HuH-7.5 (cell line): ENCODE measurements around the gene TTC34.
"Not testable (repeated sequence)": the region's sequence is repeated elsewhere in the genome, so short reads cannot be mapped to it uniquely, and the experiment has no call there.

Experiments used
- DNase-seq: peaks from one replicate; pipeline ENCODE4 v3.0.0; 2011; ENCODE audit warnings: low spot score

The TTC34 gene

GRCh38 chr1:2796890-2797740, 4.4 kb downstream of the TTC34 start:
- DNase-seq, result no peak

GRCh38 chr1:2795926-2796325, 5.6 kb downstream of the TTC34 start:
- no peak for DNase-seq

- no peak for DNase-seq
Measured at GRCh38 chr1:2791027-2791760, 10.3 kb downstream of the TTC34 start.

- no peak for DNase-seq
Measured at GRCh38 chr1:2789986-2790581, 11.4 kb downstream of the TTC34 start.

DNA sequence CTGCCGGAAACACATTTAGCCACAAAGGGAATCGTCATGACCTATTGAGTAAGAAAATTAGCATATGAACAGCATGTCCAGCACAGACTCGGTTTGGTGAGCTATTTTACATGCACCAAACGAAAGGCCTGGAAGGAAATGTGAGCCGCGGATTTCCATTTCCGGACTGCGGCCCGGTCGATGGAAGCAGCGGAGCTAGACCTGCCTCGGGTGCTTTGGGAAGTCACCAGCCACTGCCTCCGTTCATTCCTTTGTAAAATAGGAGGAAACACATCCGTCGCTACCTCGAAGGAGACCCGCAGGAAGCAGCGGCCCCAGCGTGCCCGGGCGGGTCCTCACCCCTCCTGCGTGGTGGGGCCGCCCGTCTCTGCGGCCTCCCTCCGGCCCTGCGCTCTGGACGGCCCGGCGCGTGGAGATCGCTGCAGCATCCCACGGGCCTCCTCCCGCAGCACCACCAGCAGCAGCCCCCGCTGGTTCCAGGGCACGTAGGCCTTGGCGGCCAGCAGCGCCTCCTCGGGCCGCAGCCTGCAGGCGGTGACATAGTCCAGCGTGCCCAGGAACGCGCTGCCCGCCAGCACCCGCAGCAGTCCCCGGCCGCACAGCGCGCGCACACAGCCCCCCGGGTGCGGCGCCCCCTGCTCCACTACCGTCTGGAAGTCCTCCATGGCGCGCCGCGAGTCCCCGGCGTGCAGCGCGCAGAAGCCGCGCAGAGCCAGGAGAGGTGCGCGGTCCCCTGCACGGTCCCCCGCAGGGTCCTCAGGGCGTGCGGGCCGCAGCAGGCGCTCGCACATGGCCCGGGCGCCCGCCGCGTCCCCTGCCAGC, 12.1 kb downstream of the TTC34 start:
- DNase-seq, result no peak

DNA sequence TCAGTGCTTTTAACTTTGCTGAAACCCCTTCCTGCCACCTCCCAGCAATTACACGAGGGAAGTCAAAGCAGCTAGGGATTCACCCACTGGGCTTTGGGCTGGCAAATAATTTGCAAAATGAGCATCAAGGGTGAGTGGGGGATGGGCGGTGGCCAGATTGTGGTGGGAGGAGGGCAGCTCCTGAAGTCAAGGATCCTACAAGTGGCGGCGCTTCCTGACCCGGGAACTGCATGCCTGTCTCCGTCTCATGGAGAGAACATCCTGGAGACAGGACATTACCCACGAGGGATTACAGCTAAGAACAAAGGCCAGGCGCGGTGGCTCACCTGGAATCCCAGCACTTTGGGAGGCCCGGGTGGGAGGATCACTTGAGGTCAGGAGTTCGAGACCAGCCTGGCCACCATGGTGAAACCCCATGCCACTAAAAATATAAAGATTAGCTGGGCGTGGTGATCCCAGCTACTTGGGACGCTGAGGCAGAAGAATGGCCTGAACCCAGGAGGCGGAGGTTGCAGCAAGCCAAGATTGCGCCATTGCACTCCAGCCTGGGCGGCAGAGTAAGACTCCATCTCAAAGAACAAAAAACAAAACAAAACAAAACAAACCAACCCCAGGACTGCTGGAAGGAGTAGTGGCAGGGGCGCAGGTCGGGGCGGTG, 12.9 kb downstream of the TTC34 start:
- DNase-seq, result no peak

DNA sequence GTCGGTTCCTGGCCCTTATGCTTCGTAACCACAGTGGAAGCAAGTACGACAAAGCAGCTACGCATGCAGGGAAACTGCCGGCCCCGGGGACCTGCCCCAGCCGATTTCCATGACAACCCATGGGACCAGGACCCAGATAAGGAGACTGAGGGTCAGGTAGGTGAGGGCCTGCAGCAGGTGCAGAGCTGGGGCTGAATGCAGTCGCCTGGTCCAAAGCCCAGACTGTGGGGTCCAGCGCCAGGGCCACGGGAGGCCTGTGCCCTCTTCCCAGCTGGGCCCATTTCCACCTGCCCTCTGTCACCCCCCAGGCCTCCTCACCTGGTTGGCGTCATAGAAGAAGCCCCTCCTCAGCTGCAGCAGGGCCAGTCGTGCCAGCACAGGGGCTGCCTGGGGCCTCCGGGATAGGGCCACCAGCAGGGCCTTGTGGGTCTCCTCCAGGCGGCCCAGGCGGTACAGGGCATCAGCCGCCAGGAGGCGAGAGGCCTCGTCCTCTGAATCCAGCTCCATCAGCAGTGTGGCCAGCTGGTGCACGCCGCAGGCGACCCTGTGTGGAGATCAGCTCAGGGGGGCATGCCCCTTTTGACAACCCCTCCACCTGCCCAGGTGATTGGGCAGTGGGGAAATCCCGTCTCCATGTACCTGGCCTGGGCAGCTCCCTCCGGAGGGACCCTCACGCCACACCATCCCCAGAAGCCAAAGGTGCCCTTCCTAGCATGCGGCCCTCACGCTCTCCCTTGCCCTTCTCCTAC, 14.2 kb downstream of the TTC34 start:
- no peak for DNase-seq

DNA sequence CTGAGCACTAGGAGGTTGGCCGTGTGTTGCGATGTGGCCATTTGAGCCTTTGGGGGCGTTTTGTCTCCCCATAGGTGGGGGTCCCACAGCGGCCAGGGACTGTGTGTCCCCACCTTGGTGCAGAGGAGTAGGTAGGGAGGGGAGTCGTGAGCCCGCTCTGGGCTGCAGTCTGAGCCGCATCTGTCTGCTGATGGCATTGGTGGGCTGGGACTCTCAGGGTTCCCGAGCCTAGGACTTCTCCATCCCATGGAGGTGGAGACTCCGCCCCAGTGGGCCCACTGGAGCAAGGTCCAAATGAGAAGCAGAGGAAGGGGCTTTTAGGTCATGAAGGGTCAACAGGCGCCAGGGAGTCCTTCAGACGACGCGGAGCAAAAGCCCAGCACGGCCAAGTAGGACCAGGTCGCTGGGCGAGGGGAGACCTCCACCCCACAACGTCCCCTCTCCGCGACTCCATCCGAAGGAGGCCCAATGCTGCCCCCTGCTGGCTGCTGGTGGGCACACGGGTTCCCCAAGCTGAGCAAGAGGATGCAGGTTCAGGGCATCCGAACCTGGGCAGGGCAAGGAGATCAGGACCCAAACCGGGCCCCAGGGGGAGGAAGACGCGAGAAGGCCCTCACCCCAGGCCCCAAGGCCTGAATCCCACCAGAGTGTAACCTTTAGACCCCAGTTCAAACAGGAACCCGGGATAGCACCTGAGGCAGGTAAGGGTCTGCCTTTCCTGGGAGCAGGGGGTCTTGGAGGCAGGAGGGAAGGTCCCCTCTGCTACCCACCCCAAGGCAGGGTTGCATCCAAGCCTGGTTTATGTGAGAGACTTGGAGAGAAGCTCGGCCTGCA, 14.9 kb downstream of the TTC34 start:
- DNase-seq, result no peak

DNA sequence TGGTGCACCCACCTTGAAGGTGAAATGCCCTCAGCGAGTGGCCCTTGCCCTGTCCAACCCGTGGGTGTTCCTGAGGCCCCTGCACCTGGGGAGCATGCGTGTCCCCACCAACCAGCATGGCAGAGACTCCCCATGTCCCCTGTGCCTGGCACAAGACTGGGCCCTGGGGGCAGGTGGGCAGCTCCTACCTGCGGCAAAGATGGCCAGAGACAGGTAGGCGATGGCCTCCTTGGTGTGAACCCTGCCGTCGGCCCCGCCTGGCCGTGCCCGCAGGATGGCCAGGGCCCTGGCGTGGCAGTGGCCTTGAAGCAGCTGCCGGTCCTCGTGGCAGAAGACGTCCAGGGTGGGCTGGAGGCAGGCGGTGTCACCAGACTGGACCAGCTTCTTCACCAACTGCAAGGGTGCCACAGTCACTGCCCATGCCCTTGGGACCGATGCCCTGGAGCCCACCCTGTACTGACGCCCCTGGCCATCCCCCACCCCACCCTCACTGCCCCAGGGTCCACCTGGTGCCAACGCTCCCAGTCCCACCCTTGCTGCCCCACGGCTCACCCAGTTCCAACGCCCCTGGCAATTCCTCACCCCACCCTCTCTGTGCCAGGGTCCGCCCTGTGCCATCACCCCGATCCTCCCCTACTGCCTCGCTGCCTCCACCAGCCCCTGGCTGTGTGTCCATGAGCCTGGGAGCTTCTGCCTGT, 15.7 kb downstream of the TTC34 start:
- DNase-seq, result no peak

- DNase-seq, result no peak
Measured at GRCh38 chr1:2784854-2785630, 16.5 kb downstream of the TTC34 start.

GRCh38 chr1:2783435-2784397, 17.8 kb downstream of the TTC34 start:
- DNase-seq, result no peak

GRCh38 chr1:2783069-2783434, 18.4 kb downstream of the TTC34 start:
- no peak for DNase-seq

DNA sequence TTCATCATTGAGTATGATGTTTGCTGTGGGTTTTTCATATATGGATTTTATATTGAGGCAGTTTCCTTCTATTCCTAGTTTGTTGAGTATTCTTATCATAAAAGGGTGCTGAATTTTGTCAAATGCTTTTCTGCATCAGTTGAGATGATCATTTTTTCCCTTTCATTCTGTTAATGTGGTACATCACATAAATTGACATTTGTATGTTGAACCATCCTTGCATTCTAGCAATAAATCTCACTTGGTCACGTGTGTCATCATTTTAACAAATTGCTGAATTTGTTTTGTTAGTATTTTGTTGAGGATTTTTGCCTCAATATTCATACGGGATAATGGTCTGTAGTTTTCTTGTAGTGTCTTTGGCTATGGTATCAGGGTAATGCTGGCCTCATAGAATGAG, 19.9 kb downstream of the TTC34 start:
- no peak for DNase-seq

DNA sequence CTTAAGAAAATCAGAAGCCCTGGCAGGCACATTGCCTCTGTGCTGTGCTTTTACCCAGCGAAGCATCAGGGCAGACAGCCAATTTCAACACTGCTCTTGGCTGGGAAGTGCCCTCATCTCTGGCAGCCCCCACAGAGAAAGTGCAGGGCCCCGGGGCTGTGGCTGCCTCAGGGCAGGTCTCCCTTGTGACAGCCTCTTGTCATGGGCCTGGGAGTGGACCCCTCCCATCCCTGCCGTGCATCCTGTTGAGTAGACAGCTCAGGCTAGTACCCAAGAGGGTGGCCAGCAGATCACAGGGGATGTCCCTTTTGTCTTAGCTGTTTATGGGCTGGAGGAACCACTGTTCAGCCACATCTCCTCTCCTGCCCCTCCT, 23.3 kb downstream of the TTC34 start:
- no peak for DNase-seq

DNA sequence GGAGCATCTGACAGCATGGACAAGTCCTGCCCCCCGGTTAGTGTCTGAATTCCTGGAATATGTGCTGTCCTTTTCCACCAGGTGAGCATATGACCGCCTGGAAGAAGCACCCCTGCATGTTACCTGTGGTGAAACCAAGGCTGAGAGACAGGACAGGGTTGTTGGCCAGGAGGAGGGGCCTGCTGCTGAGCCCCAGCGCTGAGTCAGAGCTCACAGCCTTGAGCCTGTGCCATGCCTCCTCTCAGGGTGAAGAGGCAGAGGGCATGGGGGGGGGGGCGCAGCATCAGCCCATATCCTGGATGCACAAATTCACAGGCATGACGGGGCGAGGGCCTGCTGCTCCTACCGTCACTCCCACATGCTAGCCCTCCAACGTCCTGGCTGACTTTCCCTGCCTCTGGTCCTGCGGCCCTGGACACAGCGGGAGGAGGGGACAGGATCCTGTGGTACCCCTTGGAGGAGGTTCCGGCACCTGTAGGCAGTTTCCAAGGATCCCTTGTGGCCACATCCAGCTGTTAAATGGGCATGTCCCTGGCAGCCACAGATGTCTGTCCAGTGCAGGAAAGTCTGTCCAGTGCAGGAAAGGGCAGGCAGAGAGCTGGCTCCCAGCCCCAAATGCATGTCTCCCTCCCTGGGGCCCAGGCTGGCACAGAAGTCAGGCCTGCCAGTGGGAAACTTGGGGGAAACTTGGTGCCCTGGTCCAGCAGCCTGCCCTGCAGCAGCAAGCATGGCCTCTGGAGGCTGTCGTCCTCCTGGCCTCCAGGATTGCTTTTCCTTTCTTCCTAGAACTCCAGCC, 23.9 kb downstream of the TTC34 start:
- DNase-seq, result no peak

GRCh38 chr1:2775333-2775732, 26.2 kb downstream of the TTC34 start:
- DNase-seq, result not testable (repeated sequence)

DNA sequence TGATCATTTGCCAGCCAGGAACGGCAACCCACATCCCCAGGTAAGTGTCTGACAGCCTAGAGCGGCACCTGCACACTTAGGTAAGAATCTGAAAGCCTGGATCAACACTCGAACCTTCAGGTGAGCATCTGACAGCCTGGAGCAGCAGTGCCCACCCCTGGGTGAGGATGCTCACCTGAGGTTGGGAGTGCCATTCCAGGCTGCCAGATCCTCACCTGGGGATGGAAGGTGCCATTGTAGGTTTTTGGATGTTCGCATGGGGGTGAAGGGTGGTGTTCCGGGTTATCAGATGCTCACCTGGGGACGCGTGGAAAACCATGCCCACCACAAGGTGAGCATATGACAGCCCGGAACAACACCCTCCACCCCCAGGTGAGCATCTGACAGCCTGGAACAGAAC, 33.4 kb downstream of the TTC34 start:
- DNase-seq, result not testable (repeated sequence)
